ENCODE measurements around the gene NECTIN2.

DNA sequence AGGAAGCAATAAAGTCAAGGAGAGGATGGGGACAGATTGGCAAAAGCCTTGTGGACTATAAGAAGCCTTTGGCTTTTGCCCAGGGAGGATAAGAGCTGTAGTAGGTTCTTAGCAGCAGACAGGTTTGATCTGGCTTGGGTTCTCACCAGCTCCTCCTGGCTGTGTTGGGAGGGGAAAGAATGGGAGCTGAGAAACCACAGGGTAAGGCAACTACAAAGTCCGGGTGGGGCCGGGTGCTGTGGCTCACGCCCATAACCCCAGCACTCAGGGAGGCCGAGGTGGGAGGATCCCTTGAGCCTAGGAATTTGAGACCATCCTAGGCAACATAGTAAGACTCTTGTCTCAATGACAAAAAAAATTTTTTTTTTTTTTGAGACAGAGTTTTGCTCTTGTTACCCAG lies 20.6 kb downstream of the NECTIN2 start:
- TF ChIP-seq POLR2AphosphoS5 (IDR thresholded peaks at IDR 0.05) (no peak), CTCF (IDR thresholded peaks at IDR 0.05) (no peak), EP300 (IDR thresholded peaks at IDR 0.05) (no peak)
